GM12873 (cell line): ENCODE measurements around the gene ST7.

ENCODE experiments used
- TF ChIP-seq, protein P1 (sequence below): IDR thresholded peaks from 2 replicates; pipeline ENCODE4 v1.5.1; 2012; ENCODE audit warnings: low read depth, mild to moderate bottlenecking, moderate library complexity, low read length, control low read depth; ENCODE audit not compliant: insufficient read depth; ENCODE audit errors: missing control alignments

Gene ST7

DNA sequence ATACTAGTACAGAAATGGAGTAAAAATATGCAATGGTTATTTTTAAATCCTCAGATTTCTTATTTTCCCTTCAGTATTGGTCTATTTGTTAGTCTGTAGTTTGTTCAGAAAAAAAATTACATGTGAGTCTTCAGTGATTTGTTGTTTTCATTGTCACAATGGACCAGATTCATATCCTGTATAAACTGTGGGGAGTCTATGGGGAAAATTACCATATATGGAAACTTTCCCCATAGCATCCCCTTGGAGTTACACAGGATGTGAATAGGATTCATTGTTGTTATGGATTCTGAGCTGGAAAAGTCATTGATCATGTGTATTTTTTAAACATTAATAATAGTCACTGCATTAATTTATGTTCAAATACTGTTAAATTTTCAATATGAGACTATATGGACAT lies 72.6 kb downstream of the ST7 start:
- TF ChIP-seq, protein P1, sequence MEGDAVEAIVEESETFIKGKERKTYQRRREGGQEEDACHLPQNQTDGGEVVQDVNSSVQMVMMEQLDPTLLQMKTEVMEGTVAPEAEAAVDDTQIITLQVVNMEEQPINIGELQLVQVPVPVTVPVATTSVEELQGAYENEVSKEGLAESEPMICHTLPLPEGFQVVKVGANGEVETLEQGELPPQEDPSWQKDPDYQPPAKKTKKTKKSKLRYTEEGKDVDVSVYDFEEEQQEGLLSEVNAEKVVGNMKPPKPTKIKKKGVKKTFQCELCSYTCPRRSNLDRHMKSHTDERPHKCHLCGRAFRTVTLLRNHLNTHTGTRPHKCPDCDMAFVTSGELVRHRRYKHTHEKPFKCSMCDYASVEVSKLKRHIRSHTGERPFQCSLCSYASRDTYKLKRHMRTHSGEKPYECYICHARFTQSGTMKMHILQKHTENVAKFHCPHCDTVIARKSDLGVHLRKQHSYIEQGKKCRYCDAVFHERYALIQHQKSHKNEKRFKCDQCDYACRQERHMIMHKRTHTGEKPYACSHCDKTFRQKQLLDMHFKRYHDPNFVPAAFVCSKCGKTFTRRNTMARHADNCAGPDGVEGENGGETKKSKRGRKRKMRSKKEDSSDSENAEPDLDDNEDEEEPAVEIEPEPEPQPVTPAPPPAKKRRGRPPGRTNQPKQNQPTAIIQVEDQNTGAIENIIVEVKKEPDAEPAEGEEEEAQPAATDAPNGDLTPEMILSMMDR, result no peak

- TF ChIP-seq, protein P1, result no peak
Measured at GRCh38 chr7:117032810-117033209, 79.5 kb downstream of the ST7 start.

GRCh38 chr7:117034851-117035464 lies 81.7 kb downstream of the ST7 start:
- TF ChIP-seq, protein P1, result no peak

DNA sequence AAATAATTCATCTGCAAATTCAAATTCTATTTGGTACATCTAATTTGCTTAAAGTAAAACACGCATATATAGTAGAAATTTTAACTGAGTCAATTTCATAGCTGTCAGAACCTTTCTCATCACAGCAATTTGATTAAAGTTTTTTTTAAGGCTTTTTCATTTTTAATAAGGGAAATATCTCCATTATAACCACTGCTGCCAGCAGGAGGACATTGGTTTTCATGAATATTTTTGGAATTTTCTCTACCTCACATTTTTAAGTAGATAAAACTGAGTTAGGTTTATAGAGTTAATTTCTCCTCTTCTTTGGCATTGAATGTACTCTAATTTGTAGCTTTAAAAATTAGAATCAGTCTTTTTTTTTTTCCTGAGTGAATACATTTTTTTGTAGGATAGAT lies 82.2 kb downstream of the ST7 start:
- TF ChIP-seq, protein P1, result no peak

DNA sequence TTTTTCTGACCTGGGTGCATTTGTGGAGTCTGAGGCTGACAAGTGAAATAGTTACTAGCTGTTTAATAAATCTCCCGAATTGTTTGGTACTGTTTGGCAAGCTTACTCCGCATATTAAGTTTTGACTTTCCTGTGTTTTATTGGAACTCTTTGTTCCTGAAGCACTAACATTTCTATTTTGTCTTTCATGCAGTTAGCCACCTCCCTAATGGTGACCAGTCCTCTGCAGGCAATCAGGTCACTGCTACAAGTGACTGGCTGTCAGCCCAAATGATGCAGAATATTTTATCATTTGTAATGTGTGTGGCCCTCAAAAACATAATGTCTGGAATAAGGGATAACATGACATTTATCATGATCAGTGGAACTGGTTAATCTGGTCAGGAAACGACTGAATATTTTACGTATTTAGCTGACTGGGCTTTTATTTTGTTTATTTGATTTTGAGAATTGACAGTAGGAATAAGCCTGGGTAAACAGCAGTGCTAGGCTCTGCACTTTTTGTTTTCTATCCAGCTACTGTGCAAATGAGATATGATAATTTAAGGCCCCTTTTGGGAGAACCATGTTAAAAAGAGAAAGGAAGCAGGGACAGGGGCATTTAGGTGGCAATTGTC lies 82.9 kb downstream of the ST7 start:
- TF ChIP-seq, protein P1, result no peak

GRCh38 chr7:117036836-117037235 lies 83.5 kb downstream of the ST7 start:
- TF ChIP-seq, protein P1, result no peak

GRCh38 chr7:117038408-117038807 lies 85.1 kb downstream of the ST7 start:
- TF ChIP-seq, protein P1, result no peak
